A673 (cell line): ENCODE data around the gene WNT3. TPM values are rescaled to one million over a fixed set of nuclear protein-coding genes. Genes with fewer than 3 reads are reported as not detected.

Source experiments
- BruUV-seq: library from RNA; stranded (reverse); fragments of 400-500 nt; replicated peaks from 2 replicates; lab custom pipeline; 2021; lab: Mats Ljungman, UMichigan
- CTCF ChIA-PET: fragments of 300-600 bp; sonication (Branson Sonifier 250); formaldehyde crosslinking; loops from one replicate; lab custom pipeline; 2022; ENCODE audit warnings: antibody characterized with exemption; lab: Charles Lee
- POLR2A ChIA-PET: fragments of 300-600 bp; sonication (Branson Sonifier 250); formaldehyde crosslinking; loops from one replicate; lab custom pipeline; 2022; ENCODE audit warnings: antibody characterized with exemption; ENCODE audit not compliant: low non-redundant PET; lab: Charles Lee
- DNase-seq: peaks from one replicate; pipeline ENCODE4 v3.0.0-alpha.2; 2015; ENCODE audit warnings: low spot score
- H3K27ac ChIP-seq: fragments of 200-600 bp; sonication (generic); 2 replicates; pipeline ENCODE4 v1.5.1; 2016; ENCODE audit warnings: mixed run types, low read depth, mild to moderate bottlenecking, mixed read lengths, antibody characterized with exemption, low read length; ENCODE audit not compliant: poor library complexity, severe bottlenecking
- H3K27me3 ChIP-seq: fragments of 200-600 bp; sonication (generic); replicated peaks from 2 replicates; pipeline ENCODE4 v1.6.1; 2017; ENCODE audit warnings: mixed run types, low read depth, mild to moderate bottlenecking, mixed read lengths, antibody characterized with exemption, low read length; ENCODE audit not compliant: insufficient read depth, poor library complexity
- H3K36me3 ChIP-seq: fragments of 200-600 bp; sonication (generic); 2 replicates; pipeline ENCODE4 v1.6.1; 2016; ENCODE audit warnings: mixed run types, mild to moderate bottlenecking, mixed read lengths, antibody characterized with exemption, low read length; ENCODE audit not compliant: insufficient read depth, poor library complexity, severe bottlenecking
- H3K4me1 ChIP-seq: fragments of 200-600 bp; sonication (generic); 2 replicates; pipeline ENCODE4 v1.6.1; 2017; ENCODE audit warnings: mixed run types, mild to moderate bottlenecking, mixed read lengths, antibody characterized with exemption, low read length; ENCODE audit not compliant: insufficient read depth, poor library complexity, severe bottlenecking
- H3K4me3 ChIP-seq: fragments of 200-600 bp; sonication (generic); 2 replicates; pipeline ENCODE4 v1.5.1; 2016; ENCODE audit warnings: low read depth, mixed run types, mild to moderate bottlenecking, mixed read lengths, low read length; ENCODE audit not compliant: poor library complexity, severe bottlenecking
- H3K9me3 ChIP-seq: fragments of 200-600 bp; sonication (generic); 2 replicates; pipeline ENCODE4 v1.6.1; 2016; ENCODE audit warnings: mixed run types, low read depth, mild to moderate bottlenecking, mixed read lengths, antibody characterized with exemption, low read length; ENCODE audit not compliant: poor library complexity, severe bottlenecking
- EZH2 ChIP-seq: fragments of 200-600 bp; sonication (generic); IDR thresholded peaks from 2 replicates; pipeline ENCODE4 v1.6.1; 2017; ENCODE audit warnings: borderline replicate concordance, low read depth, mild to moderate bottlenecking, mixed read lengths, antibody characterized with exemption, low read length; ENCODE audit not compliant: poor library complexity, severe bottlenecking
- intact Hi-C: fragments of 100-400 bp; cut with micrococcal nuclease; formaldehyde crosslinking; loops from one replicate; pipeline ENCODE4 v1.10.0; 2022; ENCODE audit not compliant: unreplicated experiment
- total RNA-seq: library from RNA; stranded (reverse); gene quantifications from 2 replicates; pipeline ENCODE4 v1.2.3, GENCODE V29; 2021
- TF ChIP-seq, protein P1 (sequence below): fragments of 300-800, 200-600 bp; sonication (generic); conservative IDR thresholded peaks from 2 replicates; pipeline ENCODE4 v1.5.1; 2017; ENCODE audit warnings: low read depth, mild to moderate bottlenecking, antibody characterized with exemption, low read length, moderate library complexity, mixed read lengths

The WNT3 gene
- total RNA-seq, 1 experiment from 2014 or later, result 1.3 TPM

DNA sequence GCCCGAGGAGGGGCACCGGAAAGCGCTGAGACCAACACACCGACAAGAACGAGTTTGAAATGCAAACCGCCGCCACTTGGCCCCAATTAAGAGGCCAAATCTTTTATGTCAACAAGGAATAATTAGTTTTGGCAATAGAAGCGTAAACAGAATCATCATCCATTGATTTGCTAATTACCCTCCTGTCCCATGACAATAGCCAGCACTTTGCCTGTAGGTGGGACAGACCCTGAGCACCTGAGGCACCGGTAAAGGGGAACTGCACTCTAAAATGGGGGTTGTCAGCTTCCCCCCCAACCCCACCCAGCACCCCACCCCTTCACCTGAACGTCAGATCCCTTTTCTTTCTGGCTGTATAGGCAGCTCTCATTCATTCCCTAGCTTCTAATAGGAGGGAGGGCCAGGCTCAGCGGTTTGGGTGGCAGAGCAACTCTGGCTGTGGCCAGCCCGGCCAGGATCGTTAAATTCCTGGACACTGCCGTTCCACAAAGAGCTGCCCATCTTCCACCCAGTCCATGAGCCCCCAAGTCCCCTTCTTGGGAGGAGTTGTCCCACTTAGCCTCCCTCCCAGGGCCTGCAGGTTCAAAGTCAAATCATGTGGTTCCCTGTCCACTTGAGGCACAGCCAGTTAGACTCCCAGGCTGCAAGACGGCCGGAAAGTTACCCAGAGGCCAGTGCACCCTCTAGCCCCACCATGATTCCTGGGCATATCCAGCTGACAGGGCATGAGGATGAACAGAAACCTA, 45.8 kb downstream of the WNT3 start:
- no peaks in the 10 kb centered on the region for H3K4me1 ChIP-seq
- intact Hi-C loops, result no loop called here
- POLR2A ChIA-PET, result no interaction called here

DNA sequence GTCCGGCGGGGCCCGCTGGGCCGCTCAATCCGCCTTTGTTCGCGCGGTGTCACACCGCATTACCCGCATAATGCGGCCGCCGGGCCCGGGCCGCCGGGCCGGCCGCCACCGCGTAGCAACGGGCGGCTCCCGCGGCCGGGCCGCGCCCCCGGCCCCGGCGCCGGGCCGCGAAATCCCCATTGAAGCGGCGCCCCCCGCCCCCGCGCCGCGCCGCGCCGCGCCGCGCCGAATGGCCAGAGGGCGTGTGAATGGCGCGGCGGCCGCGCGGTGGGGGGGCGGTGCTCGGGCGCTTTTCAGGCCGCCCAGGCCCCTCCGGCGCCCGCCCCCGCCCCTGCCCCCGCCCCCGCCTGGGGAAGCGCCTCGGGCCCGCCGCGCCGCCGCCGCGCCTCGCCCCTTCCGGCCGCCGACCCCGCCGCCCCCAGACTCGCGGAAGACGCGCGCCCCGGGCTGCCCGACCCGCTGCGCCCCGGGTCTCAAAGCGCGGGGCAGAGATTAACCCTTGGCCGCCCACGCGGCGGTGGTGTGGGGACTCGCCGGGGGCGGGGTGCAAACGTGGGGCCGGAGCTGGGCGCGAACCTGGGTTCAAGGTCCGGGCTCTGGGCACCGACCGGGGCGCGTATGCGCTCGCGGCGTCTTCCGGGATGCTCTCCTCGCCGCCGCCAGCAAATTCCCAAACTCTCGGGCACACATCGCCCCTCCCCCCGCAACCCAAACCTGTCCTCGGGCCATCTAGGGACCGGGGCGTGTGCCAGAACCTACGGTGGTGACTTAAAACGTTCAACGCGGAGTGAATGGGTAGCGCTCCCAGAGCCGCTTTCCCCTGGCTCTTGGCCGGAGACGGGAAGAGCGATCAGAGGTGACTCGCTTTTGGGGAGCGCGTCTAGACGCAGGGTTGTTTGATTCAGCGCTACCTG, 46.7 kb downstream of the WNT3 start:
- no TSS peak for BruUV-seq
- H3K27me3 ChIP-seq, result no peaks in the 10 kb centered on the region
- POLR2A ChIA-PET, result no interaction called here
- no peaks in the 10 kb centered on the region for H3K4me1 ChIP-seq
- DNase-seq, result peak; percentile 19
- TF ChIP-seq, protein P1, sequence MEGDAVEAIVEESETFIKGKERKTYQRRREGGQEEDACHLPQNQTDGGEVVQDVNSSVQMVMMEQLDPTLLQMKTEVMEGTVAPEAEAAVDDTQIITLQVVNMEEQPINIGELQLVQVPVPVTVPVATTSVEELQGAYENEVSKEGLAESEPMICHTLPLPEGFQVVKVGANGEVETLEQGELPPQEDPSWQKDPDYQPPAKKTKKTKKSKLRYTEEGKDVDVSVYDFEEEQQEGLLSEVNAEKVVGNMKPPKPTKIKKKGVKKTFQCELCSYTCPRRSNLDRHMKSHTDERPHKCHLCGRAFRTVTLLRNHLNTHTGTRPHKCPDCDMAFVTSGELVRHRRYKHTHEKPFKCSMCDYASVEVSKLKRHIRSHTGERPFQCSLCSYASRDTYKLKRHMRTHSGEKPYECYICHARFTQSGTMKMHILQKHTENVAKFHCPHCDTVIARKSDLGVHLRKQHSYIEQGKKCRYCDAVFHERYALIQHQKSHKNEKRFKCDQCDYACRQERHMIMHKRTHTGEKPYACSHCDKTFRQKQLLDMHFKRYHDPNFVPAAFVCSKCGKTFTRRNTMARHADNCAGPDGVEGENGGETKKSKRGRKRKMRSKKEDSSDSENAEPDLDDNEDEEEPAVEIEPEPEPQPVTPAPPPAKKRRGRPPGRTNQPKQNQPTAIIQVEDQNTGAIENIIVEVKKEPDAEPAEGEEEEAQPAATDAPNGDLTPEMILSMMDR, result no peak
- no peak for TF ChIP-seq EZH2
- H3K9me3 ChIP-seq, result no peaks in the 10 kb centered on the region
- CTCF ChIA-PET, result no interaction called here
- H3K4me3 ChIP-seq, result peak overlapping the region; percentile 47
- H3K36me3 ChIP-seq, result no peaks in the 10 kb centered on the region
- peak overlapping the region; percentile 37 for H3K27ac ChIP-seq
- intact Hi-C loops, result no loop called here

More for the DNA sequence above, 45.8 kb downstream of the WNT3 start:
- Histone ChIP-seq H3K4me3 (peak overlapping the region; percentile 47), H3K9me3 (no peaks in the 10 kb centered on the region), H3K27ac (no peak overlapping the region), H3K36me3 (no peaks in the 10 kb centered on the region), H3K27me3 (no peaks in the 10 kb centered on the region)
- BruUV-seq, result no TSS peak
- TF ChIP-seq EZH2, result no peak
- TF ChIP-seq, protein P1, result no peak
- no peak for DNase-seq
- CTCF ChIA-PET, result no interaction called here

DNA sequence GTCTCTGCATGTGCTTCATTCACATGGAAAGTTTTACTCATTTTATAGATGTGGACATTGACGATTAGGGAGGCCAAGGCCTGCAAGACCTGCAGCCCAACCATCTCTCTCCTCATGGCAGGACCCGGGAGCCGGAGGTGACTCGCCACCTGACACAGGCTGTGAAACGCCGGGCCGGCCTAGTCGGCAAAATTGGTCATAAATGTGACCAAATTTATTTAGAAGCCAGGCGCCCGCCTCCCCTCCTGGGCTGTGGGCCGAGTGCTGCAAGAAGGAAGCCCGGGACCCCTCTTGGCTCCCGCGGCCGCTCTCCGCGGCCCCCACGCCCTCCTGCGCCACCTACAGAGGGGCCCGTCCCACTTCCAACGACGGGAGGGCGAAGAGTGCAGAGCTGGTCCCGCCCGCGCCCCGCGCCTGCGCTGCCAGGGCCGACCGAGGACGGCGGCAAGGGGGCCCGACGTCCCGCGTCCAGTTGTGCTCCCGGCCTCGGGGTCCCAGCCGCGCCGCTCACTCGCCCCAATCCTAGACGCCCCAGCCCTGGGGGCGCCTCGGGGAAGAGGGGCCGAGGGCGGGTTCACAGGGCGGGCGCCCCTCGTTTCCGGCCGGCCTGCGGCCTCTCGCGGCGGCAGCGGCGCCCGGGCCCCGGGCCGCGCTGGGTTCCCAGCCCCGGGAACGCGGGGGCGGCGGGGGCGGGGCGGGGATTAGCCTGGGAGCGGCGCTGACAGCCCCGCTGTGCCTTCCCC, 47.5 kb downstream of the WNT3 start:
- CTCF ChIA-PET, result no interaction called here
- intact Hi-C loops, result no loop called here
- H3K4me1 ChIP-seq, result no peaks in the 10 kb centered on the region
- H3K9me3 ChIP-seq, result no peaks in the 10 kb centered on the region
- peak overlapping the region; percentile 37 for H3K27ac ChIP-seq
- H3K27me3 ChIP-seq, result no peaks in the 10 kb centered on the region
- BruUV-seq, result no TSS peak
- H3K4me3 ChIP-seq, result peak overlapping the region; percentile 44
- no peaks in the 10 kb centered on the region for H3K36me3 ChIP-seq
- TF ChIP-seq EZH2, result no peak
- TF ChIP-seq, protein P1, result no peak; the same call in 1 of the 2 replicates
- peak; percentile 45 for DNase-seq
- POLR2A ChIA-PET, result no interaction called here
